GM19395 (cell line): Measurements from ENCODE around the gene BTBD9.
"Not testable (repeated sequence)": the region's sequence is repeated elsewhere in the genome, so short reads cannot be mapped to it uniquely, and the experiment has no call there.

Experiments
- ATAC-seq: cut with Tn5 transposase; IDR thresholded peaks from one replicate; pipeline ENCODE4 v1.9.1; 2021; ENCODE audit warnings: mild to moderate bottlenecking, moderate library complexity; ENCODE audit not compliant: unreplicated experiment

The BTBD9 gene

DNA sequence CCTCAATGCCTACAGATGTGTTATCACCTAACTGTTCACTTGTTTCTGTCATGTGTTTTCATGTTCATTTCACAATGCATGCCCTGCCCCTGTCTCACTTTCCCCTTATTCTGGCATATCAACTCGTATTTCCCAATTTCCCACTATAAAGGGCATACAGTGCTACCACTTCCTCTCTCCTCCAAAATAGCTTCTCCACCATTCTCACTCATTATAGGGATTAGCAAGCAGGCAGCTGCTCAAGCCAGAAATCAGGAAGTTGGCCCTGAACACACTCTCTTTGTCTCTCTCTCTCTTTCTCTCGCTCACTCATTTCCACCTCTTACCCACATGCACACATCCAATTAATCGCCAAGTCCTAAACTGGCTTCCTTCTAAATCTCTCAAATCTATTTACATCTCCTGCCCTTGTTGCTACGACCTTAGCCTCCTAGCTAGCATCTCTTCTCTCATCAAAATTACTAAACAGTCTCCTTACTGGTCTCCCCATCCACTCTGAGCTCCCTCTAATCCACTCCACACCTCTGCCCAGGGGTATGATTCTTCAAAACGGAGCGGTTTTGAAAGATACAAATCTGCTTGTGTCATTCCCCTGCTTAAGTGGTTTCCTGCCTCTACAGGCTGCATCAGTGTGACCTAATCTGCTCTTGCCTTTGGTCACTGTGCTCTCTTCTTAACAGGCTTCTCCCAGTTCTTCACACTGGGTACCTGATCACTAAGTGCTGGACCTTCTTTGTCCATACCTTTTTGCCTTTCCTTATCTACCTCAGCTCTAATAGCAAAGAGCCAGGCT, 196.2 kb downstream of the BTBD9 start:
- ATAC-seq = no peak

DNA sequence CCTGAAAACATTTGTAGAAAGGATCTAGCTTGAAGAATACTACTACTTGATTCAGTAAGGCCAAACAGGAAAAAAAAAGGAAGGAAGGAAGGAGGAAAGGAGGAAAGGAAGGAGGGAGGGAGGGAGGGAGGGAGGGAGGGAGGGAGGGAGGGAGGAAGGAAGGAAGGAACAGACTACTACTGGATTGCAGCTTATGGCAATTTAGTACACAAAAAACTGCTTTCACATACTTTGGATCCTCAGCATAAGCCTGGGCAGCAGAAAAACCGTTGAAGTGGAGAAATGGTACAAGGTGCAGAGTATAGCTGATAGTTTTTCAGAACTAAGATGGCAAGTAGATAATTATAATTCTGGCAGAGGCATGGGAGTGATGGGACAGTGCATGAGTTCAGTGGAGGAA, 201.6 kb downstream of the BTBD9 start:
- no peak for ATAC-seq

- ATAC-seq = no peak
These were observed 202.8 kb downstream of the BTBD9 start for GRCh38 chr6:38436726-38437465.

- ATAC-seq = no peak
These were observed 204.4 kb downstream of the BTBD9 start for GRCh38 chr6:38435330-38435729.

DNA sequence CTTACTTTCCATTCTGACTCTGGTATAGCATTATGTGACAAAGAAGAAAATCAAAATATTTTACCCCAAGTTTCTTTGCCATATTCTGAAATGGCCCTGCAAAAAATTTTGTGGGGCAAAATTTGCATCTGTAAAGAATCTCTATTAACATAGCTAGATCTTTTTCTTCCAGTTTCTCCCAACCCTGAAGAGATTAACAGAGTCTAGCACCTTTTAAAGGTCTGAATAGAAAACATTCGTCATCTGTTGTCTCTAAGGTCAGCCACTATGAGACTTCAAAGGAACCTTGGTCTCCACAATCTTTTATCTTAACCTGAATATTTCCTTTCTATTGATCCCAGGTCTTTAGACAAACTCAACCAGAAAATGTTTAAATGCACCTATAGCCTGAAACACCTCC, 205.7 kb downstream of the BTBD9 start:
- no peak for ATAC-seq

- no peak for ATAC-seq
These were observed 207.2 kb downstream of the BTBD9 start for GRCh38 chr6:38432479-38432878.

DNA sequence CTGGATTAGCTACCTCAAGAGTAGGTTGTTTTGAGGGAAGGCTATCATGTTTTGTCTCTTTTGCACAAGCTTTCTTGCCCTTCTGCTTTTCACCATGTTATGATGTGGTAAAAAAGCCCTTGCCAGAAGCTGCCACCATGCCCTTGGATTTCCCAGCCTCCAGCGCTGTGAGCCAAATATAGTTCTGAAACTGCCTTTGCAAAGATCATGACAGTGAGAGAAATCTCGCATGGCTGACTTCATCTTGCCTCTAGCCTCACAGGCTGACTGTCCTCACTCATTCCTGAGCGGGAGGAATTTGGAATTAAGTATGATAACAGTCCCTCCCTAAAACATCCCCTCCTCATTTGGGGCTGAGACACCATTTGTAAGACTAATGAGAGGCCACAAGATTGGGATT, 207.7 kb downstream of the BTBD9 start:
- ATAC-seq = no peak

DNA sequence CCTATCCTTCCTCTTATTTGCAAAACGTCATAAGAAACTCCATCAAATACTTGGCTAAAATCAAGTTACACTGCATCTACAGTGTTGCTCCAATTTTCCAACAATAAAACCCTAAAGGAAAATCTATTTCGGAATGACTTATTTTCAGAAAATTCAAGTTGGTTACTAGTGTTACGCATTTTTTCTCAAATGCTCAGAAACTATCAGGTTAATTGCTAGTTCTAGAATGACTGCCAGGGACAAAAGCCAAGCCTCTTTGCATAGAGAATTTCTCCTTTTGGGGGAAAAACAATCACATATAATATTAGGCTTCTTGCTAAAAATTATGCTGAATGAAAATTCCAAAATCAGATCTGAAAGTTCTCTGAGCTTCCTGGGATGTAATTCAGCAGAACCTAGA, 210.2 kb downstream of the BTBD9 start:
- no peak for ATAC-seq

GRCh38 chr6:38427492-38428210, 212.1 kb downstream of the BTBD9 start:
- ATAC-seq = peak; percentile 77

- ATAC-seq = not testable (repeated sequence)
These were observed 213.8 kb downstream of the BTBD9 start for GRCh38 chr6:38425788-38426488.

DNA sequence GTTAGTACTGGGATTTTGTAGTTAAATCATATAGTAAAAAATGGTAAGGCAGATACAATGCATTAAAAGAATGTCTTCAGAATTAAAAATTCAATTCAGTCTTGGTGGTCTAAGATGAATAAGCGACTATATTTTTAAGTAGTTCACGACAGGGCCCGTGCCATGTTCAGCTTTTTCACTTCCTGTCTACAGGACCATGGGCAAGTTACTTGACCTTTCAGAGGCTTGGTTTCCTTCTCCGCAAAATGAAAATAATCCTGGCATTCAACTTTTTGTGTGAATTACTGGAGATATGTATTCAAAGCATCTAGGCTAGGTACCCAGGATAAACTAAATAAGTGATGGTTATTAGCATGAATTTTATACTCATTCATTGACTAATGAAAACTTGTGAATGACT, 216.0 kb downstream of the BTBD9 start:
- no peak for ATAC-seq

DNA sequence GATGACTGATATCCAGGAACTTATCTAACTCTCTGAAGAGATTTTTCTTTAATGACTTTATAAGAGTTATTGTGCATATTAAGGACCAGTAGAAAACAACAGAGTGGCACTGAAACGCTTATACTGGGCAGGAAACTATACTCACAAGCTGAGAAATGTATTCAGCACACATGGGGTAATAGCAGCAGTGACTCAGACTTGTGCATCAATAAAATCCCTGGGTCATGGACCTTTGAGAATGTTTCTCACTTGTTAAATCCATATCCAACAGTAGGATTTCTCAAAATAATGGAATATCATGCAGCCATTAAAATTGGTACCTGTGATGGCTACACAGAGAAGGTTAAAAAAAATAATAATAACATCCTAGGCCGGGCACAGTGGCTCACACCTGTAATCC, 219.5 kb downstream of the BTBD9 start:
- ATAC-seq = no peak

GRCh38 chr6:38417521-38417920, 222.2 kb downstream of the BTBD9 start:
- no peak for ATAC-seq

DNA sequence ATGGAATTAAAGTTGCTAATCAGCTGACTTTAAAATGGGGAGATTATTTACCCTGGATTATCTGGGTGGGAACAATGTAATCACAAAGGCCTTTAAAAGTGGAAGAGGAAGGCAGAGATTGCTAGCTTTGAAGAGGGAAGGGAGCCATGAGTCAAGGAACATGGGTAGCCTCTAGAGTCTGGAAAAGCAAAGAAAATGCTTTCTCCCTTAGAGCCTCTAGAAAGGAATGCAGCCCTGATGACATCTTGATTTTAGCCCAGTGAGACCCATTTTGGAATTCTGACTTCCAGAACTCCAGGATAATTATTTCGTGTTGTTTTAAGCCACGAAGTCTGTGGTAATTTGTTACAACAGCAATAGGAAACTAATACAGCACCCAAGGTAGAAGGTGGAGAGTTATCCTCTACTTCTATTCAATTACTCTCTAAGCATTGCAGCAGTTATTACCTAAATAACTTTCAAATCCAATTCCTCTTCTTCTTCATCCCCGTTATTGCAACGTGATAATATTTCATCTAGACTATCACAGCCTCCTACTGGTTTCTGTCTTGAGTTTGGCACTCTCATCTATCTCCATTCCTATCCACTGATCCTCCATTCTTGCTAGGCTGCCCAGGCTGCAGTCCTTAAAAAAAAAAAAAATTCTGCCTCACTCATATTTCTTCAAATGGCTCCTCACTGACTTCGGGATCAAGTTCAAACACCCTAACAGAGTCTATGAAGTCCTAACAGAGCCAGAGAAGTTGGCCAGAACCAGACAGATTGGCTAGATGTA, 224.3 kb downstream of the BTBD9 start:
- ATAC-seq = no peak

DNA sequence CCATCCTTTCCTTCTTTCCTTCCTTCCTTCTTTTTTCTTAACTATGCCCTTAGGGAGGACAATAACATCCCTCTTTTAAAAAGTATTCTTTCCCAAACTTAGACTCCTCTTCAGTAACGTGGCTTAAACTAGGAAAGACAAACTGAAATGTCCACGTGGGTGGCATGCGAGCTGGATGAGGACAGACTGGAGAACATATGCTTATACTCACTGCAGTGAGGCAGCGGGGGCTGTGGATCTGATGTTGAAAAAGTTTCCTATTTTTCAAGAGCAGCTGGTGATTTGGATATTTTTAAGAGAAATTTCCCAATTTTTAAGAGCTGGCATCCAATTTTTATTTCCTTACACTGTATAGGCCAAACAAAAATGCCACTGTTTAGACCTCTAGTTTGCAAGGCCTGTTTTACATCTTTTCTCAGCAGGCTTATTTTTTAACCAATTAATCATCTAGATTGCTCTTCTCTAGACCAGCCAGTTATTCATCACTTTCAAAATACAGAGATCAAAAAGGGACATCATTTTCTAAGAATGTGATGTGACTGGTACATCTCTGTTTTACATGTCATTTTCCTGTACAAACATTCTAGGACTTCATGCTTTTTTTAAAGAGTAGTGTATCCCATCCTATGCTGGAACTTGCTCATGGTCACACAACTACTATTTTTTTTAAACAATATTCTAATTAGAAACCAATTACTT, 226.5 kb downstream of the BTBD9 start:
- ATAC-seq = no peak

- ATAC-seq = no peak
These were observed 232.5 kb downstream of the BTBD9 start for GRCh38 chr6:38407192-38407591.

DNA sequence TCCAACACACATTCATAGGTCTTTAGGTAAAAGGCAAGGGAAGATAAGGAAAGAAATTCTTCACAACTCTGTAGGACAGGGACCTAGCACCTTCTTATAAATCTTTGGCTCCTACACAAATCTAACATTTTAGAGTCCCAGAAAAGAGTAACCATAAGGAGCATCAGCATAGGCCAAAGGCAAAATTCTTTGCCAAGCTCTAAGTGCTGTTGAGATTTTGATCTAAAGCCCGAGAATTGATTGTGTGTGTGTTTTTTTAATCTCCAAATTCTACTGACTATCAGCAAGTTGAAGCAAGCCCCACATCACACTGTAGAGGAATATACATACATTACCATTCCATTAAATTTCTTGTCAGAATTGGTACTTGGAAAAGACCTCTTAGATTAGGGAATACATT, 233.6 kb downstream of the BTBD9 start:
- no peak for ATAC-seq

- ATAC-seq = no peak
These were observed 234.7 kb downstream of the BTBD9 start for GRCh38 chr6:38404900-38405556.

DNA sequence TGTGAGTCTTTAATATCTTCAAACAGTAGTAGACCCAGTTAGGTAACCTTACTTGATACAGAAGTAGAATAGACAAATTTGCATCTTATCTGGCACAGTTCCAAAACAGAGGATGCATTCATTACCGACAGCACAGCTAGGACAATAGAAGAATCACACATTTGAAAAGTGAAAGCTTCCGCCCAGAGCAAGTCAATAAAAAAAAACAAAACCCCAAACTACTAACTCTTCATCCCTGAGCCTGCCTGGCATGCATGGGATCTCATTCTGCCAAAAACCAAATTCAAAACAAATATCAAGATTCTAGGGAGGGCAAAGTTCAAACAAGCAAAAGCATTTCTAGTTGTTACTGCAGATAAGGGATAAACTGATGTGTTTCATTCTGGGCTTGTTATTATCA, 235.4 kb downstream of the BTBD9 start:
- no peak for ATAC-seq
